ENCODE measurements around the gene HTRA2. TPM values are rescaled to one million over a fixed set of nuclear protein-coding genes. Genes with fewer than 3 reads are reported as not detected.
"Not testable (repeated sequence)": the region's sequence is repeated elsewhere in the genome, so short reads cannot be mapped to it uniquely, and the experiment has no call there.

HTRA2 gene
- total RNA-seq, 1 experiment from 2014 or later, result 39.6 TPM

DNA sequence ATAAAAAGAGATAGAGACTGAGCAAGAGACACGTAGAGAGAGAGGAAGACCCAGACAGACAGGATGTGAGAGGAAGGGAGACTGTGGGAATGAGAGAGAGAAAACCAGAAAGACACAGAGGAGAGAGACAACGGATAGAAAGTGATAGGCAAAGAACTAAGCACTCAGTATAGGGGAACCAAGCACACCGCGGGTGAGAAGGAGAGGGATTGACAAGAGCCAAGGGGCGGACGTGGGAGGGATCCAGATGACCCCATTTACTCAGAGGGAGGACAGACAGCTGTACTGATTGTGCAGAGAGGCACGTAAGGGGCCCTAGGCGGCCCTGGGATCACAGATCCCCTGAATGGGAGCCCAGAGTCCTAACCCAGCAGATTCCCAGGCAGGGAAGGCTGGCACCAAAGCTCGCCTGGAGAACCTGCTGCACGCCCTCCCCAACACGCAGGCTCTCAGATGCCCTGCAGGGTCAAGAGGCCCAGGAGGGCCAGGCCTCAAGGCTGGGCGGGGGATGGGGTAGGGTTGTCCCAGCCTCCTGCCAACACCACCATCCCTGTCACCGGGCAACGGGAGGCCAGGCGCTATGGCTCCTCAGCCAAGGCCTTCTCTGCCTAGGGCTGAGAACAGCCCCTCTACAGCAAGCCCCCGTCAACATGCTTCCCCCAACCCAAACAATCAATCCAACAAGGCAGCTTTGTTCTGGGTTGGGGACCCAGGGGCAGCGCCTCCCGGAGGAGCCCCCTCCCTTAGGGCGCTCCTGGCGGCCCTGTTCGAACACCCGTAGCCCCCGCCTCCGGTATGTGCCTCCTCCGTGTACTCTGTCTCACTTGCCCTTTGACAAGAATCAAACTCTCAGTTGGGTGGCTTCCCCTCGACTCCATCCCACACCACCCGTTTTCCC is 23.4 kb downstream of the HTRA2 start:
- no peaks in the 10 kb centered on the region for H3K36me3 ChIP-seq (replicated peaks; ENCODE audit: control insufficient read depth, insufficient read depth, low read length)
- H3K27me3 ChIP-seq (ENCODE audit: control insufficient read depth, insufficient read depth, low read length), result peaks cover 80% of the 10 kb centered on the region
- DNase-seq, result peak; percentile 84
- H3K4me3 ChIP-seq (ENCODE audit: insufficient read depth, low read depth, low read length), result peak overlapping the region; percentile 91

DNA sequence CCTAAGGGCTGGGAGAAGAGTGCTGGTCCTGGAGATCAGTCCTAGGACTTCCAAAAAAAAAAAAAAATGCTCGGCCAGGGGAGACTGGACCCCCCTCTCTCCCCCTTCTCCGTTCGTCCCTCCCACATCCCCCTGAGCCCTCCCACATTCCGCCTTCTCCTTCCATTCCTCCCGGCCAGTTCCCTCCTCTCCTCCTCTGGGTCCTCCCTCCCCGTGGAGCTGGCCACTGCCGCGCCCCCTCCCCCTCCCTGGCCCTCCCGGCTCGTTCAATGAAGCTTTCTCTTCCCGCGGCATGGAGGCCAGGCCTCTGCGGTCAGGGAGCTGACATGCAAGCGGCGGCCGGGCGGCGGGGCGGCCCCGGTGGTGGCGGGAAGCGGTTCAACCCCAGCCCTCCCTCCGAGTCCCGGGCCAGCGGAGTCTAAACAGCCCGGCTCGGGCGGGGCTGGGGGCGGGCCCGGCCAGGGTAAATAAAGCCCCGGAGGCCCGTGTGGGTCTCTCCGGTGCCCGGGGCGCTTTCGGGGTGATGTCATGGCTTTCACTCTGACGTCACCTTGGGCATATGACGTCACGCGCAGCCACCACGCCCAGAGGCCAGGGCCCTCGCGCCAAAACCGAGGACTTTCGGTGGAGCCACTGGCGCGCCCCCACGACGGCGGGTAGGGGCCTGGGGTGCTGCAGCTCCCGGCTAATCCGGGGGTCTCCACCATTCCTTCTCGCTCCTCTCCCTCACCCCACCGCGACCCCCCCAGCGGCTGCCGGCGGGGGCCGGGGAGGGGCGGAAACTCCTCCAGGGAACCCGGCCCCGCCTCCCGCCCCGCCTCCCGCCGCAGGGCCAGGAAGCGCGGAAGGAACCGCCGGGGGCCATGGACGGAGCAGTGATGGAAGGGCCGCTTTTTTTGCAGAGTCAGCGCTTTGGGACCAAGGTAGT is 24.4 kb downstream of the HTRA2 start, which contains the start of the genes DOK1 and LOXL3:
DOK1 (plus strand) TSS at position 829 of the 928 bp plus-strand sequence; CDS start at position 864, 35 bp downstream.
LOXL3 (minus strand) TSS at position 51 of the 928 bp plus-strand sequence. CDS start 1,308 bp downstream, outside the sequence.
- Histone ChIP-seq H3K4me3 (ENCODE audit: insufficient read depth, low read depth, low read length) (peak within 1 kb of the TSS; percentile 91), H3K27me3 (ENCODE audit: control insufficient read depth, insufficient read depth, low read length) (peaks cover 76% of the 10 kb centered on the region), H3K36me3 (replicated peaks; ENCODE audit: control insufficient read depth, insufficient read depth, low read length) (no peaks in the 10 kb centered on the region)
- peak; percentile 98 for DNase-seq

DNA sequence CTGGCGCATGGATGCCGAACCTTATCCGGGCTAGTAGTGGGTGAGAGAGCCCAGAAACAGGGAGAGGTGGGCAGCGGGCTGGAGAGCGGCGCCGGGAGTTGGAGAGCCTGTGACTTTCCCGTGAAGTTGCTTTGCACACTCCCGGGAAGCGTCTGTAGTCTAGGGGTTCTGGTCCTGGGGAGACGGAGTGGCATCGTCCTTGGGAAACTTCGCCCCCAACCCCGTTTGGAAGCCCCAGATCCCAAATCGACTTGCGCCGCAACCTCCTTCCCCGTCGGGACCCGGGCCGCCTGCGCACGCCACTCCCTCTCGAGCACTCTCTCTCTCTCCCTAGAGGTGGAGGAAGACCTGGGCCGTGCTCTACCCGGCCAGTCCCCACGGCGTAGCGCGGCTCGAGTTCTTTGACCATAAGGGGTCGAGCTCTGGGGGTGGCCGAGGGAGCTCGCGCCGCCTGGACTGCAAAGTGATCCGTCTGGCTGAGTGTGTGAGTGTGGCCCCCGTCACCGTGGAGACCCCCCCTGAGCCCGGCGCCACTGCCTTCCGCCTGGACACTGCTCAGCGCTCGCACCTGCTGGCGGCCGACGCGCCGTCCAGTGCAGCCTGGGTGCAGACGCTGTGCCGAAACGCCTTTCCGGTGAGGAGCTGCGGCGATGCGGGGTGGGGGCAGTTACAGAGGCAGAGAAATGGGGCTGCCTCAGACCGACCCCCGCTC is 25.2 kb downstream of the HTRA2 start:
- Histone ChIP-seq H3K27me3 (ENCODE audit: control insufficient read depth, insufficient read depth, low read length) (peaks cover 68% of the 10 kb centered on the region), H3K36me3 (replicated peaks; ENCODE audit: control insufficient read depth, insufficient read depth, low read length) (no peaks in the 10 kb centered on the region), H3K4me3 (ENCODE audit: insufficient read depth, low read depth, low read length) (peak overlapping the region; percentile 91)
- DNase-seq, result peak; percentile 89

DNA sequence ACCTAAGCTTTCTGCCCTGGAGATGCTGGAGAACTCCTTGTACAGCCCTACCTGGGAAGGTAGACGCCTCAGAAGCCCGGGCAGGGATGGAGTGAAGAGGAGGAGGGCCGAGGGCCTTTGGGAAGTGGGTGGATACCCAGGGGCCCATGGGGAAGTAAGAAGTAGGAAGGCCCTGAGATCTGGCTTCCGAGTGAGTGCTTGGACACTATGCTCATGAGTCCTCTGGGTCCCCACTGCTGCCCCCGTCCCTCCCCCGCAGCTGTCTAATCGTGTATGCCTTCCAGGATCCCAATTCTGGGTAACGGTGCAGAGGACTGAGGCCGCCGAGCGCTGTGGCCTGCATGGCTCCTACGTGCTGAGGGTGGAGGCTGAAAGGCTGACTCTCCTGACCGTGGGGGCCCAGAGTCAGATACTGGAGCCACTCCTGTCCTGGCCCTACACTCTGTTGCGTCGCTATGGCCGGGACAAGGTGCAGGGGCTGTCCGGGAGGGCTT is 25.9 kb downstream of the HTRA2 start:
- Histone ChIP-seq H3K4me3 (ENCODE audit: insufficient read depth, low read depth, low read length) (peak overlapping the region; percentile 91), H3K36me3 (replicated peaks; ENCODE audit: control insufficient read depth, insufficient read depth, low read length) (no peaks in the 10 kb centered on the region), H3K27me3 (ENCODE audit: control insufficient read depth, insufficient read depth, low read length) (peaks cover 65% of the 10 kb centered on the region)
- no peak for DNase-seq

DNA sequence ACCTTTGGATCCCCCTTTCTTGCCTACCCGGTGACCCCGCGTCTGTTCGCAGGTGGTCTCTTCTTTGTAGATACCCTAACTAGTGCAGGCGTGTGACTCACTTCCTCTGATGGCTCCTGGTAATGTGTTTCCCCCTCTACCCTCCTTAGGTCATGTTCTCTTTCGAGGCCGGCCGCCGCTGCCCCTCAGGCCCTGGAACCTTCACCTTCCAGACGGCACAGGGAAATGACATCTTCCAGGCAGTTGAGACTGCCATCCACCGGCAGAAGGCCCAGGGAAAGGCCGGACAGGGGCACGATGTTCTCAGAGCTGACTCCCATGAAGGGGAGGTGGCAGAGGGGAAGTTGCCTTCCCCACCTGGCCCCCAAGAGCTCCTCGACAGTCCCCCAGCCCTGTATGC is 26.4 kb downstream of the HTRA2 start:
- Histone ChIP-seq H3K27me3 (ENCODE audit: control insufficient read depth, insufficient read depth, low read length) (peaks cover 63% of the 10 kb centered on the region), H3K36me3 (replicated peaks; ENCODE audit: control insufficient read depth, insufficient read depth, low read length) (no peaks in the 10 kb centered on the region), H3K4me3 (ENCODE audit: insufficient read depth, low read depth, low read length) (no peak overlapping the region)
- no peak for DNase-seq

DNA sequence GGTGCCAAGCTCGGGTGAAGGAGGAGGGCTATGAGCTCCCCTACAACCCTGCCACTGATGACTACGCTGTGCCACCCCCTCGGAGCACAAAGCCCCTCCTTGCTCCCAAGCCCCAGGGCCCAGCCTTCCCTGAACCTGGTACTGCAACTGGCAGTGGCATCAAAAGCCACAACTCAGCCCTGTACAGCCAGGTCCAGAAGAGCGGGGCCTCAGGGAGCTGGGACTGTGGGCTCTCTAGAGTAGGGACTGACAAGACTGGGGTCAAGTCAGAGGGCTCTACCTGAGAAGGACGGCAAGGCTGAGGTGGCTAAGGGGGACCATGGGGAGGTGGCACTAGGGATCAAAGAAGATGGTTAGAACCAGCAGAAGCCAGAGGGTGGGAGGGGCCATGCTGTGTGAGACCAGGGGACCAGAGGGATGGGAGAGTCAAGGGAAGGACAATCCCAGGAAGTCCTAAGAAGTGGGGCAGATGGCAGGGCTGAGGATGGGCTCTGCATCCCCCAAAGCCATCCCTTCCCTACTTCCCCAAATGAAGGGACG is 27.2 kb downstream of the HTRA2 start:
- H3K4me3 ChIP-seq (ENCODE audit: insufficient read depth, low read depth, low read length), result no peak overlapping the region
- peaks cover 58% of the 10 kb centered on the region for H3K27me3 ChIP-seq (ENCODE audit: control insufficient read depth, insufficient read depth, low read length)
- DNase-seq, result no peak
- H3K36me3 ChIP-seq (replicated peaks; ENCODE audit: control insufficient read depth, insufficient read depth, low read length), result no peaks in the 10 kb centered on the region

DNA sequence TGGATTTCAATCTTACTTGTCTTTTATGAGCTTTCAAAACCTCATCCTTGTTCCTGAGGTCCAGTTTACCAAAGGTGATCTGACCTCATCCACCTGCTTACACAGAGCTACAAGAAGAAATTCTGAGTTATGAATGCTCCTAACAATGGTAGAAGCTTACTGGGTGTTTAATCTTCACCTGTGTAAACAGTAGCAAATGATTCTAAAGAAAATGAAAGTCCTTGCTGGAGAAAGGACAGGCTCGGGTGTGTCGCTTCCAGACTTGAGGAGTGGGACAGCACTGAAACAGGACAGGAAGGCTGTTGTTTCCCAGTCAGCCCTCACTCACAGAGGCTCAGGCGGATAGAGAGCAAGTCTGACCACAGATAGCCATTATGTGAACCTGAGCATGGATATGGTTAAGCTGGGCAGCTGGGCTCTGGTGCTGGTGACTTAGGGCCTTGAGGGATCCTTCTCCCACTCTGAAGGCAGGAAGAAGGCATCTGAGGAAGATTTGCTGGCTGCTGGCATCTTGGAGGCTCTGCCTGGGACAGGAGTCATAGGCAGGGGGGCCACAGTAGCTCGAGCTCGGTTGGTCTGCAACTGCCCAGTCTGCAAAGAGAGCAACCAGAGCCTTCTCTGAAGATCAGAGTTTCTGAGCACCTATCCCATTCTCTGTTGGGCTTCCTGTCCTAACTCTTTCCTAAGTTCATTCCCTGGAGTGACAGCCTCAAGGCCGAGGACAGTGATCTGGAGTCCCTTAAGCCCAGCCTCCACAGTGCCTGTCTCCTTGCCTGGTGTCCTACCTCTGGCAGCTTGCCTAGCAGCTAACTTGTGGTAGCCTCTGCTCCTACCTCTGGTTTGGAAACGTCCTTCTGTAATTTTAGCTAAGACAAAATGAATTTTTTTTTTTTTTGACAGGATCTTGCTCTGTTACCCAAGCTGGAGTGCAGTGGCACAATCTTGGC is 28.8 kb downstream of the HTRA2 start:
- no peak for DNase-seq
- no peak overlapping the region for H3K4me3 ChIP-seq (ENCODE audit: insufficient read depth, low read depth, low read length)
- H3K27me3 ChIP-seq (ENCODE audit: control insufficient read depth, insufficient read depth, low read length), result peaks cover 45% of the 10 kb centered on the region
- no peaks in the 10 kb centered on the region for H3K36me3 ChIP-seq (replicated peaks; ENCODE audit: control insufficient read depth, insufficient read depth, low read length)

DNA sequence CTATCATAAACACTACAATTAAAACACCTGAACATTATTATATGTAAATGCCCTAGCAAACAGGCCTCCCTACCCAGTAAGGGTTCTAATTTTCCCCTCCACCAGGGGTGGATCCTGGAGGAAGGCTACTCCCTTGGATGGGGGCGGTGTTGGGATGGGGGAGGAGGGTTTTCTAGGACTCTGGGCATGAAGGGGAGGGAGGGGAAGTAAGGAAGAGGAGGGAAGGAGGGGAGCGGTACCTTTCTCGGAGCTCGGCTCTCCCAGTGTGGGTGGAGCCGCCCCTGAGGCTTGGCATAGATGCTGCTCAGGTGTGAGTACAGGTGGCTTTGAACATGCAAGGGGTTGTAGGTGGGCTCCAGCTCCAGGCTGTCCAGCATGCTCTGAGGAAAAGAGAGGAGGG is 30.2 kb downstream of the HTRA2 start:
- DNase-seq, result peak; percentile 76
- H3K27me3 ChIP-seq (ENCODE audit: control insufficient read depth, insufficient read depth, low read length), result peaks cover 40% of the 10 kb centered on the region
- H3K4me3 ChIP-seq (ENCODE audit: insufficient read depth, low read depth, low read length), result no peak overlapping the region
- no peaks in the 10 kb centered on the region for H3K36me3 ChIP-seq (replicated peaks; ENCODE audit: control insufficient read depth, insufficient read depth, low read length)

DNA sequence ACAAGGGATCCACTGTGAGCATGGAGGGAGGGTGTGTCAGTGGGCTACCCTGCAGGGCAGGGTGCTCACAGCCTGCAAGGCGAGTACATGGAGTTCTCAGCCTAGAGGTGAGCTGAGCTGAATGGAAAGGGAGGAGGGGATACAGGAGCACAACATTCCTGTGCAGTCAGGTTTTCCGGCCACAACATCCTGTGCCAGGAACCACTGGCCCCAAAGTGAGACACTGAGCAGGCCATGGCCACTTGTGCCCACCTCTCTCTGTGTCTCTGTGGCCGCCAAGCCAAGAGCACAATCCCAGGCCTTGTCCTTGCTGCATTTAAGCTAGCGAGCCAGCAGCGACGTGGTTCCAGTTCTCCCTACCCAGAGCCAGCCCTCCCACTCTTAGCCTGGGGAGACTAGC is 30.9 kb downstream of the HTRA2 start:
- DNase-seq, result no peak
- H3K27me3 ChIP-seq (ENCODE audit: control insufficient read depth, insufficient read depth, low read length), result peaks cover 33% of the 10 kb centered on the region
- no peaks in the 10 kb centered on the region for H3K36me3 ChIP-seq (replicated peaks; ENCODE audit: control insufficient read depth, insufficient read depth, low read length)
- no peak overlapping the region for H3K4me3 ChIP-seq (ENCODE audit: insufficient read depth, low read depth, low read length)

DNA sequence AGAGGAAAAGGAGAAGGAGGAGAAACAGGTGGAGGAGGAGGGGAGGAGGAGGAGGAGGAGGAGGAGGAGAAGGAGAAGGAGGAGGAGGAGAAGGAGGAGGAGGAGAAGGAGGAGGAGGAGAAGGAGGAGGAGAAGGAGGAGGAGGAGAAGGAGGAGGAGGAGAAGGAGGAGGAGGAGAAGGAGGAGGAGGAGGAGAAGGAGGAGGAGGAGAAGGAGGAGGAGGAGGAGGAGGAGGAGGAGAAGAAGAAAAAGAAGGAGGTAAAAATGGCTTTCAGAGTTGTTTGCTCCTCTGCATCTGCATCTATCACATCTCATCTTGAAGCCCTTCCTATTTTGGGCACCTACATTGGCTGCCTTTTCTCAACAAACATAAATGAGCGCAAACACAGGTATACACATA is 31.3 kb downstream of the HTRA2 start:
- peaks cover 29% of the 10 kb centered on the region for H3K27me3 ChIP-seq (ENCODE audit: control insufficient read depth, insufficient read depth, low read length)
- H3K4me3 ChIP-seq (ENCODE audit: insufficient read depth, low read depth, low read length); H3K36me3 ChIP-seq (replicated peaks; ENCODE audit: control insufficient read depth, insufficient read depth, low read length); DNase-seq: not testable (repeated sequence)

DNA sequence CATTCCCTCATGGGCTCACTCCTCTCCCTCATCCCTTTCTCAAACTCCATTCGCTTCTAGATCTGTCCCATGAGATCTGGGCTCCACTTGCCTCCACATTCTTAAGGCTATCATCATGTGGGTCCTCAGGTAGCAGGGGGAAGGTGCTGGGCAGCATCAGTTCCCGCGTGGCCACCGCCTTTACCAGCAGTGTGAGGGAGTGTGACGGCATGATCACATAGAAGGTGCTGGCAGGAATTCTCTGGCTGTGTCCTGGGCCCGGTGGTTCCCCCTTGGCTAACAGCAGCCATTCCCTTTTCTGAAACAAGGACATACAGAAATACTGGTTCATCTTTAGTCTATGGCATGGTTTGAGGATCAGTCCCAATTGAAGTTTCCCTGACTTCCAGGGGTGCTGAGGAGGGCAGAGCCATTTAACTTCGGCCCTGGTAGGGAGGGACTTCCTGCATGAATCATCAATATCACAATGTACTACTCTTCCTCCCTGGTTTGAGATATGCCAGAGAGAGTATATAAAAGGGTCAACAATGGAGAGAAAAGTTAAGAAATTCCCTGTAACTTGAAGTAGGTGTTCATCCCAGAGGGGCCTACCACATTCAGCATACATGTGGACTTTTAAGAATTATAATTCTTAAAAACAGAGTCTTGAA is 32.5 kb downstream of the HTRA2 start:
- Histone ChIP-seq H3K27me3 (ENCODE audit: control insufficient read depth, insufficient read depth, low read length) (peaks cover 21% of the 10 kb centered on the region), H3K4me3 (ENCODE audit: insufficient read depth, low read depth, low read length) (no peak overlapping the region), H3K36me3 (replicated peaks; ENCODE audit: control insufficient read depth, insufficient read depth, low read length) (no peaks in the 10 kb centered on the region)
- no peak for DNase-seq

DNA sequence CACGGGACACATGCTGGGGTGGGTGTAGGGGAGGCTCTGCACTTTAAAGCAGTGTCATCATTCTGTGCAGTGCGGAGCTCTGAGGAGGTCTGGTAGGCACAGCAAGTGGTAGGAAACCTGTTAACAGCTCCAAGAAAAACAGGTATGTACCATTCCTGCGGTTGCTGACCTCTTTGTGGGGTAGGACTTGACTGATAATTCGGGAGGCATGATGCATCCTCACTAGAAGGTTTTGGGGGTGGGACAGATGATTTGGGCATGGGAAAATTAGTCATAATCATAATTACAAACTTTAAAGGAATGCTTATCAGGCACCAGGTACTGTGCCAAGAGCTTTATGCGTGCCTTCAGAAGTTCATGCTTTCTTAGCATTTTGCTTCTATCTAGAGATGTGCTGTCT is 34.5 kb downstream of the HTRA2 start:
- H3K4me3 ChIP-seq (ENCODE audit: insufficient read depth, low read depth, low read length), result no peak overlapping the region
- no peaks in the 10 kb centered on the region for H3K36me3 ChIP-seq (replicated peaks; ENCODE audit: control insufficient read depth, insufficient read depth, low read length)
- DNase-seq, result no peak
- H3K27me3 ChIP-seq (ENCODE audit: control insufficient read depth, insufficient read depth, low read length), result peaks cover 10% of the 10 kb centered on the region
